ENCODE measurements around the gene LYPD6B. TPM values are rescaled to one million over a fixed set of nuclear protein-coding genes. Genes with fewer than 3 reads are reported as not detected.

Gene LYPD6B
- total RNA-seq, 1 donor from 2014 or later: not detected

DNA sequence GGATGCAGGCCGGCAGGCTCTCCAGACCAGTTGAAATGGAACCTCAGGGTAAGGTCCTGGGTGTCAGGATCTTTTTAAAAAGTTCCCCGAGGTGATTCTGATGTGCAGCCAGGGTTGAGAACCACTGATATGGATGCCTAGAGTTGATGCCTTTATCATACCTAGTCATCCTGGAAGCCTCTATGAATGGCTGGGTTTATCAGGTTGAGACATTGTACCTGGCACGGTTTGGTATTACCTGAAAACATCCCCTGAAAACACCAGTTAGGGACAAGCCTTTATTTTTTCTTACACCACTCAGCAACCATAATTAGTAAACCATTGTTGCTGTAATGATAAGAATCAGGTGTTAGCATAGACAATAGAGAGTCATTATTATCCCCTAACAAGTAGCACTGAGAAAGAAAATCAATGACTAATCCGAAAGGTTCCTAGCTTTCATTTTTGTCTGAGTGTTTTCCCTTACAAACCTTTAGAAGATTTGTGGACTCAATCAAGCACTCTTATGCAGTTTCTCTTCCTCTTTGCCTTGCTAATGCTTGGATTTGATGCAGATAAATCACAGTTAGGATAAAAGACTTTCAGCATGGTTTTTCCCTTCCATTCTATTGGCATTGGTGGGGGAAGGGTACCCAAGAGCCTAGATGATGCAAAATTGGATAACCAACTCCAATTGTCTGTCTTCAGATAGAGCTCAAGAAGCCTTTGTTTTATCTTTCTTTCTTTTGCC lies 175.4 kb downstream of the LYPD6B start:
- TF ChIP-seq, protein P1, sequence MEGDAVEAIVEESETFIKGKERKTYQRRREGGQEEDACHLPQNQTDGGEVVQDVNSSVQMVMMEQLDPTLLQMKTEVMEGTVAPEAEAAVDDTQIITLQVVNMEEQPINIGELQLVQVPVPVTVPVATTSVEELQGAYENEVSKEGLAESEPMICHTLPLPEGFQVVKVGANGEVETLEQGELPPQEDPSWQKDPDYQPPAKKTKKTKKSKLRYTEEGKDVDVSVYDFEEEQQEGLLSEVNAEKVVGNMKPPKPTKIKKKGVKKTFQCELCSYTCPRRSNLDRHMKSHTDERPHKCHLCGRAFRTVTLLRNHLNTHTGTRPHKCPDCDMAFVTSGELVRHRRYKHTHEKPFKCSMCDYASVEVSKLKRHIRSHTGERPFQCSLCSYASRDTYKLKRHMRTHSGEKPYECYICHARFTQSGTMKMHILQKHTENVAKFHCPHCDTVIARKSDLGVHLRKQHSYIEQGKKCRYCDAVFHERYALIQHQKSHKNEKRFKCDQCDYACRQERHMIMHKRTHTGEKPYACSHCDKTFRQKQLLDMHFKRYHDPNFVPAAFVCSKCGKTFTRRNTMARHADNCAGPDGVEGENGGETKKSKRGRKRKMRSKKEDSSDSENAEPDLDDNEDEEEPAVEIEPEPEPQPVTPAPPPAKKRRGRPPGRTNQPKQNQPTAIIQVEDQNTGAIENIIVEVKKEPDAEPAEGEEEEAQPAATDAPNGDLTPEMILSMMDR (conservative IDR thresholded peaks at IDR 0.05): no peak
- H3K27ac Mint-ChIP-seq (ENCODE audit: unreplicated experiment): no peak overlapping the region
- no peaks in the 10 kb centered on the region for H3K4me1 Mint-ChIP-seq
- no peak for DNase-seq (ENCODE audit: low read depth, low spot score)
- H3K4me3 Mint-ChIP-seq: no peak overlapping the region
- H3K27me3 Mint-ChIP-seq (ENCODE audit: low read depth): no peaks in the 10 kb centered on the region
- peaks cover 3% of the 10 kb centered on the region for H3K9me3 Mint-ChIP-seq
- no peaks in the 10 kb centered on the region for H3K36me3 Mint-ChIP-seq (ENCODE audit: low read depth)

DNA sequence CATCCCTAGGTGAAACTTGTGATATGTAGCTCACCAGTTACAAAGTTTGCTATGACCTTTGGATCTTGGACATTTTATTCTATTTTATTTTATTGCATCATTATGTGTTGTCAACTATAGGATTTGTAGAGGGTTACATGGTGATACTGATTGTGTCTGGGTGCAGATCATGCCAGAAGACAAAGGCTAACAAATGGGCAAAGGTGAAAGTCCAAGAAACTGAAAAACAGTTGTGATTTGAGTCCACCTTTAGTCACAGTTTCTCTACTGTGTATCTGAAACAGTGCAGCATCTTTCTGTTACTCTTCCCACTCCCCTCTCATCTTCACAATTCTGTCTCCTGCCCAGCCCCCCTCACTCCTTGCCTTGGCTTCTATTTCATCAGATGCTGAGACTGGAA lies 180.0 kb downstream of the LYPD6B start:
- H3K4me1 Mint-ChIP-seq: peaks cover 18% of the 10 kb centered on the region
- H3K27me3 Mint-ChIP-seq (ENCODE audit: low read depth): no peaks in the 10 kb centered on the region
- no peak overlapping the region for H3K4me3 Mint-ChIP-seq
- DNase-seq (ENCODE audit: low read depth, low spot score): no peak
- no peaks in the 10 kb centered on the region for H3K9me3 Mint-ChIP-seq
- TF ChIP-seq, protein P1 (conservative IDR thresholded peaks at IDR 0.05): no peak
- H3K36me3 Mint-ChIP-seq (ENCODE audit: low read depth): no peaks in the 10 kb centered on the region
- H3K27ac Mint-ChIP-seq (ENCODE audit: unreplicated experiment): no peak overlapping the region

DNA sequence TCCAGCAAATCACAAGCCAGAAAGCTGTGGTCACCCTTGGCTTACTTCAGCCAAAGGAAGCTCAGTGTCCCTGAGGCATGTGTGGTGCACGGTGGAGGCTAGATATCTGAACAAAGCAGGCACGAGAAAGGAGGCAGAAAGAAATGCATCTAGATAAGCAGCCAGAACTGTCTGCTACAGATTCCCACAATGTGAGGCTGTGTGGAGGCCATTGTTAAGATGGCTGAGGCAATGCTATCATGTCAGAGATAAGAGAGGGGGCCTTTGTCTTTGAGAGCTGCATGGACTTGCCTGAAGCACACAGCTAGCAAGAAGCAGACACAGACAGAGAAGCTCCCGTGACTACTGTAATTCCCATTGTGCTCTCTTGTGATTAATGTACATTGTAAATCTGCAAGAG lies 181.4 kb downstream of the LYPD6B start:
- Mint-ChIP-seq H3K4me1 (peaks cover 18% of the 10 kb centered on the region), H3K27me3 (ENCODE audit: low read depth) (no peaks in the 10 kb centered on the region), H3K9me3 (no peaks in the 10 kb centered on the region), H3K4me3 (no peak overlapping the region), H3K27ac (ENCODE audit: unreplicated experiment) (peak overlapping the region; percentile 85), H3K36me3 (ENCODE audit: low read depth) (no peaks in the 10 kb centered on the region)
- TF ChIP-seq, protein P1 (conservative IDR thresholded peaks at IDR 0.05): no peak
- no peak for DNase-seq (ENCODE audit: low read depth, low spot score)

DNA sequence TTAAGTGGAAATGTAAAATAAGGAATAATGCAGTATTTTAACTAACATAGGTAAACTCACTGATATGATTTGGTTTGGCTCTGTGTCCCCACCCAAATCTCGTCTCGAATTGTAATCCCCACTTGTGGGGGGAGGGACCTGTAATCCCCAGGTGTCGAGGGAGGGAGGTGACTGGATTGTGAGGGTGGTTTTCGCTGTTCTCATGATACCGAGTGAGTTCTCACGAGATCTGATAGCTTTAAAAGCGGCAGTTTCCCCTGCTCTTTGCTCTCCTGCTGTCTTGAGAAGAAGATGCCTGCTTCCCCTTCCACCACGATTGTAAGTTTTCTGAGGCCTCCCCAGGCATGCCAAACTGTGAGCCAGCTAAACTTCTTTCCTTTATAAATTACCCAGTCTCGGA lies 182.5 kb downstream of the LYPD6B start:
- TF ChIP-seq, protein P1 (conservative IDR thresholded peaks at IDR 0.05): no peak
- Mint-ChIP-seq H3K36me3 (ENCODE audit: low read depth) (no peaks in the 10 kb centered on the region), H3K4me3 (no peak overlapping the region), H3K27ac (ENCODE audit: unreplicated experiment) (no peak overlapping the region), H3K9me3 (no peaks in the 10 kb centered on the region), H3K27me3 (ENCODE audit: low read depth) (no peaks in the 10 kb centered on the region), H3K4me1 (peaks cover 18% of the 10 kb centered on the region)
- no peak for DNase-seq (ENCODE audit: low read depth, low spot score)

DNA sequence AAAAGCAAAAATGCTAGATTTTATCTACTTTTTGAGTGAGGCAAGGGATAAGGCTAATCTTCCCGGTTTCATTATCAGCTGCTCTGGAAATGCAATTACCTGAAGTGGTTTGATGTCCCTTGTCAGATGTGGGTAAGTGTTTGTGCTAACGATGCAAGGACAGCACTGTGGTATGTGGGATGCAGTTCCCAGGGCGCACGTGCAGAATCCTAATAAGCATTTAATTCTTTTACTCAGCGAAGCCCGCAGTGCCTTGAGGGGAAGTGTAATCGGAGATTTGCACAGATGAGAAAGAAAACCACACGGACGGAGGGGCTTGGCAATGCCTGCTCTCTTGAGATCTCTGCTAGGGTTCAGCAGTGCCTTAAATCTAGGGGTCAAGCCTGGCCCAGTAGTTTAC lies 183.4 kb downstream of the LYPD6B start:
- Mint-ChIP-seq H3K27me3 (ENCODE audit: low read depth) (no peaks in the 10 kb centered on the region), H3K27ac (ENCODE audit: unreplicated experiment) (no peak overlapping the region), H3K9me3 (no peaks in the 10 kb centered on the region), H3K36me3 (ENCODE audit: low read depth) (no peaks in the 10 kb centered on the region), H3K4me1 (peaks cover 18% of the 10 kb centered on the region), H3K4me3 (no peak overlapping the region)
- DNase-seq (ENCODE audit: low read depth, low spot score): no peak
- TF ChIP-seq, protein P1 (conservative IDR thresholded peaks at IDR 0.05): no peak

All from neural crest cell (in vitro differentiated cells).